ENCODE measurements around the gene FNDC3A. TPM values are rescaled to one million over a fixed set of nuclear protein-coding genes. Genes with fewer than 3 reads are reported as not detected.

FNDC3A gene
- total RNA-seq (100 to 1,000 TPM in 1 of 2 donors, 10 to 100 TPM in 1; 79.9 to 115 TPM), polyA plus RNA-seq (ENCODE audit: insufficient read length in 2 of 2) (10 to 100 TPM; 48.4 to 63.8 TPM)
- long read RNA-seq, donor 1, full-length matches to known transcripts = 9 of 14 reads
- long read RNA-seq, donor 1, partial matches to known transcripts = 5 of 14 reads
- long read RNA-seq, donor 1, other reads (novel, unspliced or antisense) = 0 of 14 reads
- long read RNA-seq, donor 2, full-length matches to known transcripts = 1 of 1 reads
- long read RNA-seq, donor 2, partial matches to known transcripts = 0 of 1 reads
- long read RNA-seq, donor 2, other reads (novel, unspliced or antisense) = 0 of 1 reads
- long read RNA-seq, donor 3, full-length matches to known transcripts = 3 of 3 reads
- long read RNA-seq, donor 3, partial matches to known transcripts = 0 of 3 reads
- long read RNA-seq, donor 3, other reads (novel, unspliced or antisense) = 0 of 3 reads
- long read RNA-seq, donor 4, partial matches to known transcripts = 0 of 1 reads
- long read RNA-seq, donor 4, other reads (novel, unspliced or antisense) = 0 of 1 reads

- Histone ChIP-seq H3K27ac (ENCODE audit: low read depth, low read length) (peak within 1 kb of the TSS; percentile 99), H3K4me3 (ENCODE audit: low read depth, low read length) (peak within 1 kb of the TSS; percentile 87), H3K27me3 (ENCODE audit: control insufficient read depth, insufficient read depth, low read length) (no peaks in the 10 kb centered on the region), H3K36me3 (ENCODE audit: control insufficient read depth, insufficient read depth, low read length) (no peaks in the 10 kb centered on the region), H3K4me1 (ENCODE audit: control insufficient read depth, insufficient read depth, low read length) (peaks cover 5% of the 10 kb centered on the region), H3K9me3 (ENCODE audit: control insufficient read depth, insufficient read depth, low read length) (no peaks in the 10 kb centered on the region)
- DNase-seq (ENCODE audit: low read depth in 4 of 6, low spot score in 6 of 6) = peak; percentile 70 to 96 (median 77)
- WGBS (ENCODE audit: insufficient coverage) = under 1% methylated on average over 86 of the region's 86 CpGs
These were observed at the start of gene FNDC3A for GRCh38 chr13:48975856-48976575. TSS of gene FNDC3A (plus strand) at chr13:48975912. CDS start at chr13:49006191, 30,279 bp downstream.

GRCh38 chr13:48928757-48929430 lies 46.8 kb upstream of the FNDC3A start:
- Histone ChIP-seq H3K4me3 (ENCODE audit: low read depth, low read length) (no peak overlapping the region), H3K27me3 (ENCODE audit: control insufficient read depth, insufficient read depth, low read length) (no peaks in the 10 kb centered on the region), H3K36me3 (ENCODE audit: control insufficient read depth, insufficient read depth, low read length) (no peaks in the 10 kb centered on the region), H3K27ac (ENCODE audit: low read depth, low read length) (no peak overlapping the region), H3K4me1 (ENCODE audit: control insufficient read depth, insufficient read depth, low read length) (no peaks in the 10 kb centered on the region), H3K9me3 (ENCODE audit: control insufficient read depth, insufficient read depth, low read length) (no peaks in the 10 kb centered on the region)
- no peak for DNase-seq (ENCODE audit: low read depth in 4 of 6, low spot score in 6 of 6)
- 82% methylated on average over 3 of the region's 5 CpGs for WGBS (ENCODE audit: insufficient coverage)

- no CpG with 5 or more reads among the region's 1 CpG for WGBS (ENCODE audit: insufficient coverage)
- Histone ChIP-seq H3K27me3 (ENCODE audit: control insufficient read depth, insufficient read depth, low read length) (no peaks in the 10 kb centered on the region), H3K27ac (ENCODE audit: low read depth, low read length) (no peak overlapping the region), H3K4me3 (ENCODE audit: low read depth, low read length) (no peak overlapping the region), H3K36me3 (ENCODE audit: control insufficient read depth, insufficient read depth, low read length) (no peaks in the 10 kb centered on the region), H3K4me1 (ENCODE audit: control insufficient read depth, insufficient read depth, low read length) (no peaks in the 10 kb centered on the region), H3K9me3 (ENCODE audit: control insufficient read depth, insufficient read depth, low read length) (peaks cover 2% of the 10 kb centered on the region)
- peak in 2 of 6 donors; percentile 50 to 74 for DNase-seq (ENCODE audit: low read depth in 4 of 6, low spot score in 6 of 6)
These were observed 44.8 kb upstream of the FNDC3A start for GRCh38 chr13:48930918-48931317.

GRCh38 chr13:48938308-48938943 lies 37.3 kb upstream of the FNDC3A start:
- Histone ChIP-seq H3K4me3 (ENCODE audit: low read depth, low read length) (no peak overlapping the region), H3K36me3 (ENCODE audit: control insufficient read depth, insufficient read depth, low read length) (no peaks in the 10 kb centered on the region), H3K27me3 (ENCODE audit: control insufficient read depth, insufficient read depth, low read length) (no peaks in the 10 kb centered on the region), H3K27ac (ENCODE audit: low read depth, low read length) (no peak overlapping the region), H3K4me1 (ENCODE audit: control insufficient read depth, insufficient read depth, low read length) (no peaks in the 10 kb centered on the region), H3K9me3 (ENCODE audit: control insufficient read depth, insufficient read depth, low read length) (peaks cover 2% of the 10 kb centered on the region)
- no peak for DNase-seq (ENCODE audit: low read depth in 4 of 6, low spot score in 6 of 6)

GRCh38 chr13:48939728-48940127 lies 36.0 kb upstream of the FNDC3A start:
- no peak overlapping the region for H3K4me3 ChIP-seq (ENCODE audit: low read depth, low read length)
- no peak for DNase-seq (ENCODE audit: low read depth in 4 of 6, low spot score in 6 of 6)

GRCh38 chr13:48942131-48942530 lies 33.6 kb upstream of the FNDC3A start:
- no peaks in the 10 kb centered on the region for H3K27me3 ChIP-seq (ENCODE audit: control insufficient read depth, insufficient read depth, low read length)
- no CpG with 5 or more reads among the region's 2 CpGs for WGBS (ENCODE audit: insufficient coverage)
- H3K36me3 ChIP-seq (ENCODE audit: control insufficient read depth, insufficient read depth, low read length) = no peaks in the 10 kb centered on the region
- H3K27ac ChIP-seq (ENCODE audit: low read depth, low read length) = no peak overlapping the region
- H3K4me3 ChIP-seq (ENCODE audit: low read depth, low read length) = no peak overlapping the region
- no peaks in the 10 kb centered on the region for H3K4me1 ChIP-seq (ENCODE audit: control insufficient read depth, insufficient read depth, low read length)
- no peaks in the 10 kb centered on the region for H3K9me3 ChIP-seq (ENCODE audit: control insufficient read depth, insufficient read depth, low read length)
- DNase-seq (ENCODE audit: low read depth in 4 of 6, low spot score in 6 of 6) = no peak

More at GRCh38 chr13:48939728-48940127, 36.0 kb upstream of the FNDC3A start:
- H3K9me3 ChIP-seq (ENCODE audit: control insufficient read depth, insufficient read depth, low read length) = peaks cover 2% of the 10 kb centered on the region
- 100% methylated on average over 2 of the region's 2 CpGs for WGBS (ENCODE audit: insufficient coverage)
- H3K27me3 ChIP-seq (ENCODE audit: control insufficient read depth, insufficient read depth, low read length) = no peaks in the 10 kb centered on the region
- H3K27ac ChIP-seq (ENCODE audit: low read depth, low read length) = no peak overlapping the region
- H3K4me1 ChIP-seq (ENCODE audit: control insufficient read depth, insufficient read depth, low read length) = no peaks in the 10 kb centered on the region
- H3K36me3 ChIP-seq (ENCODE audit: control insufficient read depth, insufficient read depth, low read length) = no peaks in the 10 kb centered on the region

- H3K4me3 ChIP-seq (ENCODE audit: low read depth, low read length) = no peak overlapping the region
- 80% methylated on average over 1 of the region's 3 CpGs for WGBS (ENCODE audit: insufficient coverage)
These were observed 31.5 kb upstream of the FNDC3A start for GRCh38 chr13:48944221-48944620.

GRCh38 chr13:48945626-48946025 lies 30.1 kb upstream of the FNDC3A start:
- no peak overlapping the region for H3K4me3 ChIP-seq (ENCODE audit: low read depth, low read length)
- H3K27ac ChIP-seq (ENCODE audit: low read depth, low read length) = no peak overlapping the region
- no peaks in the 10 kb centered on the region for H3K27me3 ChIP-seq (ENCODE audit: control insufficient read depth, insufficient read depth, low read length)
- H3K9me3 ChIP-seq (ENCODE audit: control insufficient read depth, insufficient read depth, low read length) = no peaks in the 10 kb centered on the region
- H3K4me1 ChIP-seq (ENCODE audit: control insufficient read depth, insufficient read depth, low read length) = no peaks in the 10 kb centered on the region
- DNase-seq (ENCODE audit: low read depth in 4 of 6, low spot score in 6 of 6) = no peak
- H3K36me3 ChIP-seq (ENCODE audit: control insufficient read depth, insufficient read depth, low read length) = no peaks in the 10 kb centered on the region
- WGBS (ENCODE audit: insufficient coverage) = 40% methylated on average over 1 of the region's 1 CpG

More at GRCh38 chr13:48944221-48944620, 31.5 kb upstream of the FNDC3A start:
- no peaks in the 10 kb centered on the region for H3K36me3 ChIP-seq (ENCODE audit: control insufficient read depth, insufficient read depth, low read length)
- no peaks in the 10 kb centered on the region for H3K9me3 ChIP-seq (ENCODE audit: control insufficient read depth, insufficient read depth, low read length)
- DNase-seq (ENCODE audit: low read depth in 4 of 6, low spot score in 6 of 6) = no peak
- H3K27me3 ChIP-seq (ENCODE audit: control insufficient read depth, insufficient read depth, low read length) = no peaks in the 10 kb centered on the region
- H3K27ac ChIP-seq (ENCODE audit: low read depth, low read length) = no peak overlapping the region
- no peaks in the 10 kb centered on the region for H3K4me1 ChIP-seq (ENCODE audit: control insufficient read depth, insufficient read depth, low read length)

- H3K4me3 ChIP-seq (ENCODE audit: low read depth, low read length) = no peak overlapping the region
- 58% methylated on average over 2 of the region's 2 CpGs for WGBS (ENCODE audit: insufficient coverage)
- DNase-seq (ENCODE audit: low read depth in 4 of 6, low spot score in 6 of 6) = peak in 1 of 6 donors; percentile 41
These were observed 29.5 kb upstream of the FNDC3A start for GRCh38 chr13:48946163-48946562.

More at GRCh38 chr13:48946163-48946562, 29.5 kb upstream of the FNDC3A start:
- H3K9me3 ChIP-seq (ENCODE audit: control insufficient read depth, insufficient read depth, low read length) = no peaks in the 10 kb centered on the region
- H3K4me1 ChIP-seq (ENCODE audit: control insufficient read depth, insufficient read depth, low read length) = no peaks in the 10 kb centered on the region
- H3K36me3 ChIP-seq (ENCODE audit: control insufficient read depth, insufficient read depth, low read length) = no peaks in the 10 kb centered on the region
- no peaks in the 10 kb centered on the region for H3K27me3 ChIP-seq (ENCODE audit: control insufficient read depth, insufficient read depth, low read length)
- no peak overlapping the region for H3K27ac ChIP-seq (ENCODE audit: low read depth, low read length)

Data from spinal cord (tissue), 10 donors.